Esophagus muscularis mucosa (tissue), 4 donors: ENCODE results near the gene INHBB. TPM values are rescaled to one million over a fixed set of nuclear protein-coding genes. Genes with fewer than 3 reads are reported as not detected.
A peak's percentile ranks its signal among the peaks of the same experiment; 100 is the strongest.

ENCODE experiments used
- DNase-seq: peaks from one replicate; pipeline ENCODE4 v3.0.0-alpha.2; 2017; ENCODE audit errors: extremely low spot score
- H3K27ac ChIP-seq, 4 donors: fragments of 200-600 bp; sonication (generic); replicated peaks in 1 of 4; 1 replicate in 3 of 4; 2 replicates in 1 of 4; pipeline ENCODE4 v1.5.1; 2016 to 2019; ENCODE audit warnings: mild to moderate bottlenecking in 1 of 4
- H3K27me3 ChIP-seq, 4 donors: fragments of 200-600 bp; sonication (generic); one replicate each; pipeline versions ENCODE4 v1.5.1 to v1.6.0; 2016 to 2019
- H3K36me3 ChIP-seq, 4 donors: fragments of 200-600 bp; sonication (generic); one replicate each; pipeline ENCODE4 v1.5.1; 2016 to 2019
- H3K4me1 ChIP-seq, 4 donors: fragments of 200-600 bp; sonication (generic); one replicate each; pipeline ENCODE4 v1.5.1; 2016 to 2019
- H3K4me3 ChIP-seq, 4 donors: fragments of 200-600 bp; sonication (generic); 1 replicate in 2 of 4; 2 replicates in 2 of 4; pipeline ENCODE4 v1.5.1; 2016 to 2019; ENCODE audit warnings: mild to moderate bottlenecking in 4 of 4, moderate library complexity in 1 of 4
- H3K9me3 ChIP-seq, 4 donors: fragments of 200-600 bp; sonication (generic); 1 replicate in 3 of 4; 2 replicates in 1 of 4; pipeline ENCODE4 v1.5.1; 2016 to 2019
- CTCF ChIP-seq, 3 experiments: fragments of 200-600 bp in 2 of 3; fragments of 450-650 bp in 1 of 3; sonication (generic) in 2 of 3; IDR thresholded peaks; one replicate each; pipeline ENCODE4 v1.5.1; 2017 to 2019; ENCODE audit warnings: antibody characterized with exemption in 3 of 3, mild to moderate bottlenecking in 2 of 3, moderate library complexity in 1 of 3
- EP300 ChIP-seq: sonication (generic); formaldehyde crosslinking; IDR thresholded peaks from one replicate; pipeline ENCODE4 v1.6.1; 2017; ENCODE audit warnings: antibody characterized with exemption
- POLR2A ChIP-seq: fragments of 450-650 bp; IDR thresholded peaks from one replicate; pipeline ENCODE4 v1.6.1; 2017; ENCODE audit warnings: antibody characterized with exemption, moderate library complexity, mild to moderate bottlenecking, low read depth
- POLR2AphosphoS5 ChIP-seq, 2 donors: sonication (generic); formaldehyde crosslinking; IDR thresholded peaks; one replicate each; pipeline ENCODE4 v1.6.1; 2017; ENCODE audit warnings: antibody characterized with exemption in 2 of 2
- WGBS: methylation state at CpG from one replicate; pipeline ENCODE4 v1.1.5; 2018; 5-methylcytosine and 5-hydroxymethylcytosine counted together
- intact Hi-C: fragments of 100-400 bp; cut with DNase I; formaldehyde crosslinking; loops from one replicate; pipeline ENCODE4 v1.15.1; 2023
- total RNA-seq, 4 donors: library from RNA; depleted of rRNA; stranded (reverse); fragments of >200 nt; gene quantifications; one replicate each; pipeline versions ENCODE4 v1.1.0 to v1.2.1, GENCODE V29; 2016

INHBB gene
- total RNA-seq, 4 donors from 2014 or later, result 1.2 to 13.9 (median 7.2) TPM

GRCh38 chr2:120312076-120312475, 33.9 kb upstream of the INHBB start:
- TF ChIP-seq POLR2A (no peak), CTCF (IDR thresholded peaks at IDR 0.05) (no peak), EP300 (no peak), POLR2AphosphoS5 (IDR thresholded peaks at IDR 0.05) (no peak)
- H3K27ac ChIP-seq, result no peak overlapping the region
- no peak for DNase-seq
- no peak overlapping the region for H3K4me3 ChIP-seq
- WGBS, result 85% methylated on average over 6 of the region's 6 CpGs
- H3K4me1 ChIP-seq, result peaks cover 9 to 18% (median 14%) of the 10 kb centered on the region in 4 donors
- no peaks in the 10 kb centered on the region for H3K9me3 ChIP-seq
- no peaks in the 10 kb centered on the region for H3K27me3 ChIP-seq
- intact Hi-C loops, result loop anchor here (10.0 kb wide), 3 partner anchors 57 to 207 kb away; partner anchors contain the start of genes RALB and TMEM185B
- no peaks in the 10 kb centered on the region for H3K36me3 ChIP-seq

- peak; percentile 95 for DNase-seq
- Histone ChIP-seq H3K4me3 (peak overlapping the region; percentile 43 to 57 (median 48)), H3K27me3 (no peaks in the 10 kb centered on the region), H3K27ac (peak overlapping the region in 3 of 4 donors; percentile 10 to 56 (median 41)), H3K36me3 (no peaks in the 10 kb centered on the region), H3K9me3 (no peaks in the 10 kb centered on the region), H3K4me1 (peaks cover 9 to 18% (median 14%) of the 10 kb centered on the region in 4 donors)
- 16% methylated on average over 35 of the region's 38 CpGs for WGBS
- intact Hi-C loops, result loop anchor here (10.0 kb wide), 3 partner anchors 58 to 208 kb away; partner anchors contain the start of genes RALB and TMEM185B
- TF ChIP-seq CTCF (IDR thresholded peaks at IDR 0.05) (peak; percentile 86 to 89 (median 88)), POLR2AphosphoS5 (IDR thresholded peaks at IDR 0.05) (peak in 1 of 2 donors; percentile 61), POLR2A (no peak), EP300 (no peak)
Observed at GRCh38 chr2:120312860-120313694, 32.9 kb upstream of the INHBB start.

- no peak for DNase-seq
- H3K36me3 ChIP-seq, result no peaks in the 10 kb centered on the region
- peaks cover 15 to 24% (median 19%) of the 10 kb centered on the region in 4 donors for H3K4me1 ChIP-seq
- WGBS, result 80% methylated on average over 35 of the region's 39 CpGs
- peak overlapping the region; percentile 43 to 57 (median 48) for H3K4me3 ChIP-seq
- H3K27ac ChIP-seq, result peak overlapping the region in 1 of 4 donors; percentile 56
- H3K9me3 ChIP-seq, result no peaks in the 10 kb centered on the region
- intact Hi-C loops, result loop anchor here (10.0 kb wide), 3 partner anchors 59 to 209 kb away; partner anchors contain the start of genes RALB and TMEM185B
- no peak for TF ChIP-seq CTCF (IDR thresholded peaks at IDR 0.05)
- TF ChIP-seq POLR2A, result no peak
- no peak for TF ChIP-seq EP300
- no peak for TF ChIP-seq POLR2AphosphoS5 (IDR thresholded peaks at IDR 0.05)
- H3K27me3 ChIP-seq, result no peaks in the 10 kb centered on the region
Observed at GRCh38 chr2:120313695-120314615, 32.0 kb upstream of the INHBB start.

- no peak for TF ChIP-seq EP300
- no peak for TF ChIP-seq POLR2A
- TF ChIP-seq POLR2AphosphoS5 (IDR thresholded peaks at IDR 0.05), result no peak
- DNase-seq, result no peak
- peaks cover 22 to 32% (median 25%) of the 10 kb centered on the region in 4 donors for H3K4me1 ChIP-seq
- no peaks in the 10 kb centered on the region for H3K27me3 ChIP-seq
- H3K36me3 ChIP-seq, result no peaks in the 10 kb centered on the region
- WGBS, result 87% methylated on average over 19 of the region's 19 CpGs
- H3K27ac ChIP-seq, result no peak overlapping the region
- H3K9me3 ChIP-seq, result no peaks in the 10 kb centered on the region
- intact Hi-C loops, result loop anchor here (10.0 kb wide), 3 partner anchors 60 to 210 kb away; partner anchors contain the start of genes RALB and TMEM185B
- H3K4me3 ChIP-seq, result no peak overlapping the region
Observed at GRCh38 chr2:120314690-120315366, 31.1 kb upstream of the INHBB start.
